GM23338 (cell line): ENCODE measurements around the gene JTB. TPM values are rescaled to one million over a fixed set of nuclear protein-coding genes. Genes with fewer than 3 reads are reported as not detected.

Source experiments
- ATAC-seq: fragments of 200-7000 bp; cut with Tn5 transposase; 3 replicates; pipeline ENCODE4 v1.9.1; 2020
- DNase-seq: peaks from one replicate; pipeline ENCODE4 v3.0.0-alpha.2; 2015; ENCODE audit warnings: low spot score
- H2AFZ ChIP-seq: fragments of 200-600 bp; sonication (generic); 2 replicates; pipeline ENCODE4 v1.8.0; 2016; ENCODE audit warnings: antibody characterized with exemption, mild to moderate bottlenecking, moderate library complexity
- H3F3A ChIP-seq: fragments of 200-600 bp; sonication (generic); replicated peaks from 2 replicates; pipeline ENCODE4 v1.8.0; 2017; ENCODE audit warnings: antibody characterized with exemption, mixed run types, low read depth
- H3K27ac ChIP-seq: fragments of 200-600 bp; sonication (generic); 2 replicates; pipeline ENCODE4 v1.6.1; 2016; ENCODE audit warnings: low read depth
- H3K27me3 ChIP-seq: fragments of 200-600 bp; sonication (generic); 2 replicates; pipeline ENCODE4 v1.8.0; 2016; ENCODE audit warnings: mild to moderate bottlenecking, mixed run types, moderate library complexity; ENCODE audit not compliant: insufficient read depth
- H3K36me3 ChIP-seq: fragments of 200-600 bp; sonication (generic); 2 replicates; pipeline ENCODE4 v1.8.0; 2016; ENCODE audit warnings: mild to moderate bottlenecking; ENCODE audit not compliant: insufficient read depth
- H3K4me1 ChIP-seq: fragments of 200-600 bp; sonication (generic); 2 replicates; pipeline ENCODE4 v1.8.0; 2016; ENCODE audit warnings: mild to moderate bottlenecking, moderate library complexity; ENCODE audit not compliant: insufficient read depth
- H3K4me2 ChIP-seq: fragments of 200-600 bp; sonication (generic); 2 replicates; pipeline ENCODE4 v1.7.1; 2017; ENCODE audit warnings: mixed run types
- H3K4me3 ChIP-seq: fragments of 200-600 bp; sonication (generic); 2 replicates; pipeline ENCODE4 v1.6.1; 2016; ENCODE audit warnings: mixed run types
- H3K79me2 ChIP-seq: fragments of 200-600 bp; sonication (generic); replicated peaks from 2 replicates; pipeline ENCODE4 v1.8.0; 2017; ENCODE audit warnings: mild to moderate bottlenecking; ENCODE audit not compliant: insufficient read depth
- H3K9me2 ChIP-seq: fragments of 200-600 bp; sonication (generic); 2 replicates; pipeline ENCODE4 v1.8.0; 2017; ENCODE audit not compliant: insufficient read depth
- H4K20me1 ChIP-seq: fragments of 200-600 bp; sonication (generic); replicated peaks from 2 replicates; pipeline ENCODE4 v1.8.0; 2017; ENCODE audit warnings: mild to moderate bottlenecking; ENCODE audit not compliant: insufficient read depth
- H3K27ac Mint-ChIP-seq: 2 replicates; pipeline ENCODE4 v1.8.0; 2020; ENCODE audit warnings: inconsistent platforms, mild to moderate bottlenecking, moderate library complexity, mixed read lengths
- H3K27me3 Mint-ChIP-seq: 3 replicates; pipeline ENCODE4 v1.8.0; 2022; ENCODE audit warnings: low read depth, mild to moderate bottlenecking, moderate library complexity, mixed read lengths, inconsistent platforms; ENCODE audit not compliant: insufficient read depth, poor library complexity
- H3K36me3 Mint-ChIP-seq: 3 replicates; pipeline ENCODE4 v1.8.0; 2021; ENCODE audit warnings: low read depth, mild to moderate bottlenecking, inconsistent platforms, moderate library complexity, mixed read lengths
- H3K4me1 Mint-ChIP-seq: 3 replicates; pipeline ENCODE4 v1.8.0; 2020; ENCODE audit warnings: mild to moderate bottlenecking, inconsistent platforms, mixed read lengths
- H3K4me3 Mint-ChIP-seq: 3 replicates; pipeline ENCODE4 v1.8.0; 2021; ENCODE audit warnings: moderate library complexity, mild to moderate bottlenecking, inconsistent platforms, mixed read lengths
- H3K9me3 Mint-ChIP-seq: 3 replicates; pipeline ENCODE4 v1.8.0; 2020; ENCODE audit warnings: moderate library complexity, mild to moderate bottlenecking, inconsistent platforms, mixed read lengths
- CREB1 ChIP-seq: fragments of 250-450 bp; sonication (Bioruptor Pico); IDR thresholded peaks from 2 replicates; pipeline ENCODE4 v1.5.0; 2020; ENCODE audit warnings: low read depth, mild to moderate bottlenecking, moderate library complexity
- EZH2 ChIP-seq: fragments of 200-600 bp; sonication (generic); IDR thresholded peaks from one replicate; pipeline ENCODE4 v1.8.0; 2017; ENCODE audit warnings: antibody characterized with exemption, mild to moderate bottlenecking, low read depth; ENCODE audit not compliant: unreplicated experiment
- EZH2phosphoT487 ChIP-seq: fragments of 200-600 bp; sonication (generic); IDR thresholded peaks from one replicate; pipeline ENCODE4 v1.8.1; 2018; ENCODE audit warnings: antibody characterized with exemption; ENCODE audit not compliant: unreplicated experiment
- JUNB ChIP-seq: IDR thresholded peaks from one replicate; pipeline ENCODE4 v1.6.1; 2016; ENCODE audit warnings: antibody characterized with exemption; ENCODE audit not compliant: unreplicated experiment
- NANOG ChIP-seq: IDR thresholded peaks from 2 replicates; pipeline ENCODE4 v1.6.1; 2016; ENCODE audit warnings: antibody characterized with exemption, borderline replicate concordance
- POLR2AphosphoS5 ChIP-seq: IDR thresholded peaks from 2 replicates; pipeline ENCODE4 v1.6.1; 2016; ENCODE audit warnings: antibody characterized with exemption, low read depth
- STAT1 ChIP-seq: IDR thresholded peaks from one replicate; pipeline ENCODE4 v1.6.1; 2016; ENCODE audit warnings: antibody characterized with exemption; ENCODE audit not compliant: unreplicated experiment
- ZNF114 ChIP-seq: fragments of 250-450 bp; sonication (Bioruptor Pico); IDR thresholded peaks from 2 replicates; pipeline ENCODE4 v1.5.0; 2020; ENCODE audit warnings: mild to moderate bottlenecking, moderate library complexity
- ZNF331 ChIP-seq: fragments of 250-450 bp; sonication (Bioruptor Pico); IDR thresholded peaks from 2 replicates; pipeline ENCODE4 v1.5.0; 2020; ENCODE audit warnings: low read depth, mild to moderate bottlenecking, moderate library complexity
- polyA plus RNA-seq: library from polyadenylated mRNA; unstranded; fragments of >200 nt; fragmentation: Nextera tagmentation; extraction: Ambion mirVana; gene quantifications from 2 replicates; pipeline ENCODE4 v1.2.1, GENCODE V29; 2016
- total RNA-seq: library from RNA; depleted of rRNA; stranded (reverse); fragments of >200 nt; shearing (Covaris generic); gene quantifications from 2 replicates; pipeline ENCODE4 v1.2.3, GENCODE V29; 2014
- TF ChIP-seq, protein P1 (sequence below): IDR thresholded peaks from one replicate; pipeline ENCODE4 v1.6.1; 2018; ENCODE audit warnings: antibody characterized with exemption; ENCODE audit not compliant: unreplicated experiment
- TF ChIP-seq, protein P2 (sequence below): fragments of 250-450 bp; sonication (Bioruptor Pico); IDR thresholded peaks from 2 replicates; pipeline ENCODE4 v1.5.0; 2020; ENCODE audit warnings: mild to moderate bottlenecking, moderate library complexity
- TF ChIP-seq, protein P3 (sequence below), 2 experiments: fragments of 200-600 bp in 1 of 2; sonication (generic) in 1 of 2; conservative IDR thresholded peaks; 2 replicates each; pipeline versions ENCODE4 v1.5.1 to v1.6.1; 2016 to 2017; ENCODE audit warnings: antibody characterized with exemption in 2 of 2, low read depth in 2 of 2, mild to moderate bottlenecking in 2 of 2, moderate library complexity in 1 of 2
- TF ChIP-seq, protein P4 (sequence below): IDR thresholded peaks from 2 replicates; pipeline ENCODE4 v1.6.1; 2016; ENCODE audit warnings: antibody characterized with exemption

Gene JTB
- total and polyA plus RNA-seq, 2 experiments from 2014 or later = 140 to 208 TPM

DNA sequence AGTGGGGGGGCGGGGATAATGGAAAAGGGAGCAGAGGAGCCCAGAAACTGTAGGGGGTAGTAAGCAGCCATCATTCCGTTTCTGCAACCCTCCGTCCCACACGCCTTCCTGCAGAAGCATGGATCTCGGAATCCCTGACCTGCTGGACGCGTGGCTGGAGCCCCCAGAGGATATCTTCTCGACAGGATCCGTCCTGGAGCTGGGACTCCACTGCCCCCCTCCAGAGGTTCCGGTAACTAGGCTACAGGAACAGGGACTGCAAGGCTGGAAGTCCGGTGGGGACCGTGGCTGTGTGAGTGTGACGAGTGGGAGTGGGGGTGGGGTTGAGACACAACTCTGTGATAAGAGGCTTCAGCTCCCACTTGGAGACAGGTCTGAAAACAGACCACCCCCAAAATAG, 9.1 kb downstream of the JTB start:
- Mint-ChIP-seq H3K27me3 (peaks cover 18% of the 10 kb centered on the region), H3K4me3 (peak overlapping the region; percentile 81), H3K4me1 (peaks cover 21% of the 10 kb centered on the region), H3K27ac (peak overlapping the region; percentile 97), H3K9me3 (peaks cover 4% of the 10 kb centered on the region; the same call in 1 of the 3 replicates), H3K36me3 (peaks cover 40% of the 10 kb centered on the region)
- Histone ChIP-seq H3K36me3 (no peaks in the 10 kb centered on the region; the same call in 1 of the 2 replicates), H2AFZ (no peak overlapping the region), H3K4me2 (peak overlapping the region; percentile 76), H3K9me2 (no peaks in the 10 kb centered on the region), H3K4me3 (peak overlapping the region; percentile 62), H3K27me3 (no peaks in the 10 kb centered on the region), H4K20me1 (no peaks in the 10 kb centered on the region), H3F3A (peaks cover 27% of the 10 kb centered on the region; the same call in 1 of the 2 replicates), H3K27ac (peak overlapping the region; percentile 97), H3K79me2 (peaks cover 26% of the 10 kb centered on the region), H3K4me1 (peaks cover 28% of the 10 kb centered on the region)
- no peak for TF ChIP-seq ZNF114
- no peak for TF ChIP-seq CREB1 (CRISPR knock-in tag)
- no peak for TF ChIP-seq EZH2phosphoT487
- no peak for TF ChIP-seq POLR2AphosphoS5
- no peak for TF ChIP-seq JUNB
- TF ChIP-seq, protein P1, sequence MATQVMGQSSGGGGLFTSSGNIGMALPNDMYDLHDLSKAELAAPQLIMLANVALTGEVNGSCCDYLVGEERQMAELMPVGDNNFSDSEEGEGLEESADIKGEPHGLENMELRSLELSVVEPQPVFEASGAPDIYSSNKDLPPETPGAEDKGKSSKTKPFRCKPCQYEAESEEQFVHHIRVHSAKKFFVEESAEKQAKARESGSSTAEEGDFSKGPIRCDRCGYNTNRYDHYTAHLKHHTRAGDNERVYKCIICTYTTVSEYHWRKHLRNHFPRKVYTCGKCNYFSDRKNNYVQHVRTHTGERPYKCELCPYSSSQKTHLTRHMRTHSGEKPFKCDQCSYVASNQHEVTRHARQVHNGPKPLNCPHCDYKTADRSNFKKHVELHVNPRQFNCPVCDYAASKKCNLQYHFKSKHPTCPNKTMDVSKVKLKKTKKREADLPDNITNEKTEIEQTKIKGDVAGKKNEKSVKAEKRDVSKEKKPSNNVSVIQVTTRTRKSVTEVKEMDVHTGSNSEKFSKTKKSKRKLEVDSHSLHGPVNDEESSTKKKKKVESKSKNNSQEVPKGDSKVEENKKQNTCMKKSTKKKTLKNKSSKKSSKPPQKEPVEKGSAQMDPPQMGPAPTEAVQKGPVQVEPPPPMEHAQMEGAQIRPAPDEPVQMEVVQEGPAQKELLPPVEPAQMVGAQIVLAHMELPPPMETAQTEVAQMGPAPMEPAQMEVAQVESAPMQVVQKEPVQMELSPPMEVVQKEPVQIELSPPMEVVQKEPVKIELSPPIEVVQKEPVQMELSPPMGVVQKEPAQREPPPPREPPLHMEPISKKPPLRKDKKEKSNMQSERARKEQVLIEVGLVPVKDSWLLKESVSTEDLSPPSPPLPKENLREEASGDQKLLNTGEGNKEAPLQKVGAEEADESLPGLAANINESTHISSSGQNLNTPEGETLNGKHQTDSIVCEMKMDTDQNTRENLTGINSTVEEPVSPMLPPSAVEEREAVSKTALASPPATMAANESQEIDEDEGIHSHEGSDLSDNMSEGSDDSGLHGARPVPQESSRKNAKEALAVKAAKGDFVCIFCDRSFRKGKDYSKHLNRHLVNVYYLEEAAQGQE = no peak
- no peak for TF ChIP-seq NANOG
- TF ChIP-seq ZNF331 (CRISPR knock-in tag) = no peak
- TF ChIP-seq, protein P2, sequence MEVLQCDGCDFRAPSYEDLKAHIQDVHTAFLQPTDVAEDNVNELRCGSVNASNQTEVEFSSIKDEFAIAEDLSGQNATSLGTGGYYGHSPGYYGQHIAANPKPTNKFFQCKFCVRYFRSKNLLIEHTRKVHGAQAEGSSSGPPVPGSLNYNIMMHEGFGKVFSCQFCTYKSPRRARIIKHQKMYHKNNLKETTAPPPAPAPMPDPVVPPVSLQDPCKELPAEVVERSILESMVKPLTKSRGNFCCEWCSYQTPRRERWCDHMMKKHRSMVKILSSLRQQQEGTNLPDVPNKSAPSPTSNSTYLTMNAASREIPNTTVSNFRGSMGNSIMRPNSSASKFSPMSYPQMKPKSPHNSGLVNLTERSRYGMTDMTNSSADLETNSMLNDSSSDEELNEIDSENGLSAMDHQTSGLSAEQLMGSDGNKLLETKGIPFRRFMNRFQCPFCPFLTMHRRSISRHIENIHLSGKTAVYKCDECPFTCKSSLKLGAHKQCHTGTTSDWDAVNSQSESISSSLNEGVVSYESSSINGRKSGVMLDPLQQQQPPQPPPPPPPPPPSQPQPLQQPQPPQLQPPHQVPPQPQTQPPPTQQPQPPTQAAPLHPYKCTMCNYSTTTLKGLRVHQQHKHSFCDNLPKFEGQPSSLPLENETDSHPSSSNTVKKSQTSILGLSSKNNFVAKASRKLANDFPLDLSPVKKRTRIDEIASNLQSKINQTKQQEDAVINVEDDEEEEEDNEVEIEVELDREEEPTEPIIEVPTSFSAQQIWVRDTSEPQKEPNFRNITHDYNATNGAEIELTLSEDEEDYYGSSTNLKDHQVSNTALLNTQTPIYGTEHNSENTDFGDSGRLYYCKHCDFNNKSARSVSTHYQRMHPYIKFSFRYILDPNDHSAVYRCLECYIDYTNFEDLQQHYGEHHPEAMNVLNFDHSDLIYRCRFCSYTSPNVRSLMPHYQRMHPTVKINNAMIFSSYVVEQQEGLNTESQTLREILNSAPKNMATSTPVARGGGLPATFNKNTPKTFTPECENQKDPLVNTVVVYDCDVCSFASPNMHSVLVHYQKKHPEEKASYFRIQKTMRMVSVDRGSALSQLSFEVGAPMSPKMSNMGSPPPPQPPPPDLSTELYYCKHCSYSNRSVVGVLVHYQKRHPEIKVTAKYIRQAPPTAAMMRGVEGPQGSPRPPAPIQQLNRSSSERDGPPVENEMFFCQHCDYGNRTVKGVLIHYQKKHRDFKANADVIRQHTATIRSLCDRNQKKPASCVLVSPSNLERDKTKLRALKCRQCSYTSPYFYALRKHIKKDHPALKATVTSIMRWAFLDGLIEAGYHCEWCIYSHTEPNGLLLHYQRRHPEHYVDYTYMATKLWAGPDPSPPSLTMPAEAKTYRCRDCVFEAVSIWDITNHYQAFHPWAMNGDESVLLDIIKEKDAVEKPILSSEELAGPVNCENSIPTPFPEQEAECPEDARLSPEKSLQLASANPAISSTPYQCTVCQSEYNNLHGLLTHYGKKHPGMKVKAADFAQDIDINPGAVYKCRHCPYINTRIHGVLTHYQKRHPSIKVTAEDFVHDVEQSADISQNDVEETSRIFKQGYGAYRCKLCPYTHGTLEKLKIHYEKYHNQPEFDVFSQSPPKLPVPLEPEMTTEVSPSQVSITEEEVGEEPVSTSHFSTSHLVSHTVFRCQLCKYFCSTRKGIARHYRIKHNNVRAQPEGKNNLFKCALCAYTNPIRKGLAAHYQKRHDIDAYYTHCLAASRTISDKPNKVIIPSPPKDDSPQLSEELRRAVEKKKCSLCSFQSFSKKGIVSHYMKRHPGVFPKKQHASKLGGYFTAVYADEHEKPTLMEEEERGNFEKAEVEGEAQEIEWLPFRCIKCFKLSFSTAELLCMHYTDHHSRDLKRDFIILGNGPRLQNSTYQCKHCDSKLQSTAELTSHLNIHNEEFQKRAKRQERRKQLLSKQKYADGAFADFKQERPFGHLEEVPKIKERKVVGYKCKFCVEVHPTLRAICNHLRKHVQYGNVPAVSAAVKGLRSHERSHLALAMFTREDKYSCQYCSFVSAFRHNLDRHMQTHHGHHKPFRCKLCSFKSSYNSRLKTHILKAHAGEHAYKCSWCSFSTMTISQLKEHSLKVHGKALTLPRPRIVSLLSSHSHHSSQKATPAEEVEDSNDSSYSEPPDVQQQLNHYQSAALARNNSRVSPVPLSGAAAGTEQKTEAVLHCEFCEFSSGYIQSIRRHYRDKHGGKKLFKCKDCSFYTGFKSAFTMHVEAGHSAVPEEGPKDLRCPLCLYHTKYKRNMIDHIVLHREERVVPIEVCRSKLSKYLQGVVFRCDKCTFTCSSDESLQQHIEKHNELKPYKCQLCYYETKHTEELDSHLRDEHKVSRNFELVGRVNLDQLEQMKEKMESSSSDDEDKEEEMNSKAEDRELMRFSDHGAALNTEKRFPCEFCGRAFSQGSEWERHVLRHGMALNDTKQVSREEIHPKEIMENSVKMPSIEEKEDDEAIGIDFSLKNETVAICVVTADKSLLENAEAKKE = no peak
- TF ChIP-seq EZH2 = no peak
- TF ChIP-seq, protein P3, sequence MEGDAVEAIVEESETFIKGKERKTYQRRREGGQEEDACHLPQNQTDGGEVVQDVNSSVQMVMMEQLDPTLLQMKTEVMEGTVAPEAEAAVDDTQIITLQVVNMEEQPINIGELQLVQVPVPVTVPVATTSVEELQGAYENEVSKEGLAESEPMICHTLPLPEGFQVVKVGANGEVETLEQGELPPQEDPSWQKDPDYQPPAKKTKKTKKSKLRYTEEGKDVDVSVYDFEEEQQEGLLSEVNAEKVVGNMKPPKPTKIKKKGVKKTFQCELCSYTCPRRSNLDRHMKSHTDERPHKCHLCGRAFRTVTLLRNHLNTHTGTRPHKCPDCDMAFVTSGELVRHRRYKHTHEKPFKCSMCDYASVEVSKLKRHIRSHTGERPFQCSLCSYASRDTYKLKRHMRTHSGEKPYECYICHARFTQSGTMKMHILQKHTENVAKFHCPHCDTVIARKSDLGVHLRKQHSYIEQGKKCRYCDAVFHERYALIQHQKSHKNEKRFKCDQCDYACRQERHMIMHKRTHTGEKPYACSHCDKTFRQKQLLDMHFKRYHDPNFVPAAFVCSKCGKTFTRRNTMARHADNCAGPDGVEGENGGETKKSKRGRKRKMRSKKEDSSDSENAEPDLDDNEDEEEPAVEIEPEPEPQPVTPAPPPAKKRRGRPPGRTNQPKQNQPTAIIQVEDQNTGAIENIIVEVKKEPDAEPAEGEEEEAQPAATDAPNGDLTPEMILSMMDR (conservative IDR thresholded peaks at IDR 0.05; ENCODE audit: low read depth in 2 of 2) = no peak
- TF ChIP-seq, protein P4, sequence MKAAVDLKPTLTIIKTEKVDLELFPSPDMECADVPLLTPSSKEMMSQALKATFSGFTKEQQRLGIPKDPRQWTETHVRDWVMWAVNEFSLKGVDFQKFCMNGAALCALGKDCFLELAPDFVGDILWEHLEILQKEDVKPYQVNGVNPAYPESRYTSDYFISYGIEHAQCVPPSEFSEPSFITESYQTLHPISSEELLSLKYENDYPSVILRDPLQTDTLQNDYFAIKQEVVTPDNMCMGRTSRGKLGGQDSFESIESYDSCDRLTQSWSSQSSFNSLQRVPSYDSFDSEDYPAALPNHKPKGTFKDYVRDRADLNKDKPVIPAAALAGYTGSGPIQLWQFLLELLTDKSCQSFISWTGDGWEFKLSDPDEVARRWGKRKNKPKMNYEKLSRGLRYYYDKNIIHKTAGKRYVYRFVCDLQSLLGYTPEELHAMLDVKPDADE = no peak
- TF ChIP-seq STAT1 = no peak
- no peak for ATAC-seq
- DNase-seq = no peak
